HUES48 (cell line): ENCODE data around the gene EIF5AL1.
"Not testable (repeated sequence)": the region's sequence is repeated elsewhere in the genome, so short reads cannot be mapped to it uniquely, and the experiment has no call there.

ENCODE experiments used
- H3K27ac ChIP-seq: one replicate; pipeline ENCODE4 v1.7.0; 2013; ENCODE audit warnings: low read depth, low read length, inconsistent platforms
- H3K27me3 ChIP-seq: 2 replicates; pipeline ENCODE4 v1.6.1; 2013; ENCODE audit warnings: mild to moderate bottlenecking, low read length; ENCODE audit not compliant: control insufficient read depth, insufficient read depth
- H3K36me3 ChIP-seq: 2 replicates; pipeline ENCODE4 v1.6.1; 2013; ENCODE audit warnings: low read length; ENCODE audit not compliant: control insufficient read depth, insufficient read depth
- H3K4me1 ChIP-seq: 2 replicates; pipeline ENCODE4 v1.6.1; 2013; ENCODE audit warnings: mild to moderate bottlenecking, low read length; ENCODE audit not compliant: control insufficient read depth, insufficient read depth
- H3K4me3 ChIP-seq: 2 replicates; pipeline ENCODE4 v1.5.1; 2013; ENCODE audit warnings: mild to moderate bottlenecking, low read depth, low read length
- H3K9ac ChIP-seq: 2 replicates; pipeline ENCODE4 v1.6.1; 2013; ENCODE audit warnings: mild to moderate bottlenecking, low read depth, low read length, moderate library complexity
- H3K9me3 ChIP-seq: 2 replicates; pipeline ENCODE4 v1.6.1; 2013; ENCODE audit warnings: low read length; ENCODE audit not compliant: control insufficient read depth, insufficient read depth

The EIF5AL1 gene

DNA sequence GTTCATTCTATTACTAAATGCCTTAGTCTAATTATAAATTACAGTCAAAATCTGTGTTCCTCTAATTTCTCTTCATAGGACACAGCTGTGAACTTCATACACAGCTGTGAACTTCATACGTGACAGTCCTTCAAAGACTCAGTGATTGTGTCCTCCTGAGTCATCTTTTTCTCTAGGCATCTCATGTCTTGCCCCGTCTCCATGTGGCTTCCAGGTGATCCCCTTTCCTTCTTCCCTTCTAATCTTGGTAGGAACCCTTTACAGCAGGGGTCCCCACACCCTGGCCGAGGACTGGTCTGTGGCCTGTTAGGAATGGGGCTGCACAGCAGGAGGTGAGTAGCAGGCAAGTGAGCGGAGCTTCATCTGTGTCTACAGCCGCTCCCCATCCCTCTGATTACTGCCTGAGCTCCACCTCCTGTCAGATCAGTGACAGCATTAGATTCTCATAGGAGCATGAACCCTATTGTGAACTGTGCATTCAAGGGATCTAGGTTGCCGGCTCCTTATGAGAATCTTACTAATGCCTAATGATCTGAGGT, 14.0 kb upstream of the EIF5AL1 start:
- no peaks in the 10 kb centered on the region for H3K4me1 ChIP-seq
- no peaks in the 10 kb centered on the region for H3K36me3 ChIP-seq
- H3K4me3 ChIP-seq, result no peak overlapping the region
- no peak overlapping the region for H3K27ac ChIP-seq
- H3K27me3 ChIP-seq, result peaks cover 5% of the 10 kb centered on the region; the same call in 1 of the 2 replicates
- H3K9ac ChIP-seq, result no peak overlapping the region
- no peaks in the 10 kb centered on the region for H3K9me3 ChIP-seq

DNA sequence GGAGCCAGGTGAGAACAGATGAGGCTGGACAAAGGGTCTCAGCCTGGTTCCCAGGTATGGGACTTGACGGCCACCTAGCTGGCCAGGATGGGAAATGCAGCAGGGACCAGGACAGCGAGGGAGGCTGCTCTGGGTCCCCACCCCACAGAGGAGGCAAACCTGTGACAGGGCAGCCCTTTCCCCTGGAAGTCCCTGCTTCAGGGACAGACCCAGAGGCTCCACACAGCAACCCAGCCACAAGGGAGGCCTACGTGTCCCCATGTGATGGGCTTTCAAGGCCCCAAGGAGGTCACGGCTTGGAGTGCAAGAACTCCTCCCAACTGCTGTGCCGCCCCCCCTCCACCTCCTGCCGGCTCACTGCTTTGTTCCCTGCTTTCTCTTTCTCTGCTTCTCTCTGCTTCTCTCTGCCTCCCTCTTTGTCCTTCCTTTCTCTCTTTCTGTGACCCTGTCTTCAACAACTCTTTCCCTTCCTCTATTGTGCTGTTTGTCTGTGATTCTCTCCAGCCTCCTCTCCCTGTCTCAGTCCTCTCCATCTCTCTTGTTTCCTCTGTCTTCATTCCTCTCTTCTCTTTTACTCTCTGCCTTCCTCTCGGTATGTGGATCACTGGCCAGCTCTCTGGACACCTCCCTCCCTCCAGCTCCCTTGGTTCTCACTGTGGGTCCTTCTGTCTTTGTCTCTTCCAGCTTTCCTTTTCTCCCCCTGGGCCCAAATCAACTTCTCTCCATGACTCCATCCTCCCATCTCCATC, 9.6 kb upstream of the EIF5AL1 start:
- H3K9ac ChIP-seq, result no peak overlapping the region
- peaks cover 4% of the 10 kb centered on the region for H3K27me3 ChIP-seq
- no peaks in the 10 kb centered on the region for H3K9me3 ChIP-seq
- no peak overlapping the region for H3K4me3 ChIP-seq
- H3K36me3 ChIP-seq, result no peaks in the 10 kb centered on the region
- H3K27ac ChIP-seq, result no peak overlapping the region
- no peaks in the 10 kb centered on the region for H3K4me1 ChIP-seq

DNA sequence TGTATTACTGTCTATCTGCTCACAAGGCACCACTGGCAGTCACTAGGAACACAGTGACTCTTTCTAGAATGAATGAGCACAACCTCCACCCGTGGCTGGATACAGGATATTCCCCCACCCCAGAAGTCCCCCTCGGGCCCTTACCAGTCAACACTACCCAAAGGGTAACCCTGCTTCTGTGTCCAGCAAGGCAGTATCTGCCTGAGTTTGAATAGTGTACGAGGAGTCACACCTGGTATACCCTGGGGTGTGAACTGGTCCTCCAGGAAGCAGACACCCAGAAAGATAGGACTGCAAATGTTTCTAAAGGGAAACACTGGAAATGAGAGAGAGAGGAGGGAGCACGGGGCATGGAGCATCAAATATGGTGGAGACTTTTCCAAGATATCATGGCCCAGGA, 8.5 kb upstream of the EIF5AL1 start:
- not testable (repeated sequence) for H3K27me3 ChIP-seq, H3K4me1 ChIP-seq, H3K36me3 ChIP-seq, H3K27ac ChIP-seq, H3K9me3 ChIP-seq, H3K4me3 ChIP-seq, H3K9ac ChIP-seq

DNA sequence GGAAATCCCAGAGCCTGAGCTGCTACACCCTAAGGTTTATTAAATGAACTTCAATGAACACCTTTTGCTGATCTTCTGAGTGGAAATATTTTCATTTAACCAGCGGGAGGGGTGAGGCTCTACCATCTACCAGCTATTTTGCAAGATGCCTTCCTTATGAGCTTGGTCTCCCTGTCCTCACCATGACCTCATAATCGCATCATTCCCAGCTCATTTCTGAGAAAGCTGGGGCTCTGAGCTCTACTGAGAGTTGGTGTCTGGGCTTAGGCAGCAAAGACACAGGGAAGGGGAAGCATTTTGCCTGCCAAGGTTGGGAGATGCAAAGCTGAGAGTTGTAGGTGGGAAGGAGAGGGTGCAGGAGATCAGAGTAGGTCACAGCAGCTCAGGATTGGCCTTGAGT, 7.8 kb upstream of the EIF5AL1 start:
- not testable (repeated sequence) for H3K27me3 ChIP-seq, H3K27ac ChIP-seq, H3K4me1 ChIP-seq, H3K9me3 ChIP-seq, H3K4me3 ChIP-seq, H3K9ac ChIP-seq, H3K36me3 ChIP-seq

DNA sequence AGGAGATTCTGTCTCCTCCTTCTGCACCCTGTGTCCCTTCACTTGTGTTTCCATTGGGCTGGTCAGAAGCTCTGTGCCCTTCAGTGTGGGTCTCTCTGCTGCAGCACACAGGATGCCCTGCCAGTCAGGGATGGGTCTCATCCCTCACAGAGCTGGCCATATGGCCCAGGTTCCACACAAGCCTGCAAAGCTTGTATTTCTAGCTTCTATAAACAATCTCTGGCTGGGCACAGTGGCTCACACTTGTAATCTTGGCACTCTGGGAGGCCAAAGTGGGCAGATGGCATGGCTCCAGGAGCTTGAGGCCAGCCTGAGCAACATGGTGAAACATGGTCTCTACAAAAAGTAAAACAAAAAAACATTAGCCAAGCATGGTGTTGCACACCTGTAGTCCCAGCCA, 7.0 kb upstream of the EIF5AL1 start:
- not testable (repeated sequence) for H3K9ac ChIP-seq, H3K27me3 ChIP-seq, H3K4me3 ChIP-seq, H3K4me1 ChIP-seq, H3K9me3 ChIP-seq, H3K36me3 ChIP-seq, H3K27ac ChIP-seq

DNA sequence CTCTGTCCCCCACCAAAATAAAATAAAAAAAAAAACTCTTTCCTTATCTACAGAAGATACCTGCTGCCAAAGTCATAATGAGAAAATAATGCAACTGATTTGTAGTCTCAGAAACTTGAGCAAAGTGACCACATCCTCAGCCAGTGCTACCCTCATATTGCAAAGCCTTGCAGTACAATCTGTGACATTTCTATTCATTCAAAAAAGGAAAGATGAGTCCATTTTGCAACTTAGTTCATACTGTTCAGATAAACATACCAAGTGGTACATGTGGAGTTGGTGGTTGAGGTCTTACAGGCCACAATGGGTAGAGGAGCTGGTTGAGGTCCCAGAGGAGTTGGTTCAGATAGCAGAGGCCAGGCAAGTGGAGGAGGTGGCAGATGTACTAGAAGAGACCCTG, 6.5 kb upstream of the EIF5AL1 start:
- H3K36me3 ChIP-seq, result no peaks in the 10 kb centered on the region
- H3K27ac ChIP-seq, result no peak overlapping the region
- H3K9me3 ChIP-seq, result no peaks in the 10 kb centered on the region
- peaks cover 4% of the 10 kb centered on the region for H3K27me3 ChIP-seq
- no peak overlapping the region for H3K9ac ChIP-seq
- H3K4me1 ChIP-seq, result no peaks in the 10 kb centered on the region
- H3K4me3 ChIP-seq, result no peak overlapping the region

DNA sequence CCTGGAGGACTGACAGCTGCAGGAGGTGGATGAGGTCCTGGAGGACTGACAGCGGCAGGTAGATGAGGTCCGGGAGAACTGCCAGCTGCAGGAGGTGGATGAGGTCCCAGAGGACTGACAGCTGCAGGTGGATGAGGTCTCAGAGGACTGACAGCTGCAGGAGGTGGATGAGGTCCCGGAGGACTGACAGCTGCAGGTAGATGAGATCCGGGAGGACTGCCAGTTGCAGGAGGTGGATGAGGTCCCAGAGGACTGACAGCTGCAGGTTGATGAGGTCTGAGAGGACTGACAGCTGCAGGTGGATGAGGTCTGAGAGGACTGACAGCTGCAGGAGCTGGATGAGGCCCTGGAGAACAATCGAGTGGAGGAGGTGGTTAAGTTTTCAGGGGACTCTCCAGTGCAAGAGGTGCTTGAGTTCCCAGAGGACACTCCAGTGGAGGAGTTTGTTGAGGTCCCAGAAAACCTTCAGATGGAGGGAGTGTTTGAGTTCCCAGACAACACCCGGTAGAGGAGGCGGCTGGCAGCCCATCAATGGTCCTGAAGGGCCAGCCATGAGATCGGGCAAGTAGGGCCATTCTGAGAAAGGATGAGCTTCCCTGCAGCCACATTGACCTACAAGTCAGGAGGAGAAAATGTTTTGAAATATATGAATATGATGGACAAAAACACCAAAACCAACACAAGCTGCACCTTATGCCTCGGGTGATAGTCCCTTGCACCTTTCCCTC, 4.7 kb upstream of the EIF5AL1 start:
- Histone ChIP-seq H3K9me3 (no peaks in the 10 kb centered on the region), H3K4me3 (no peak overlapping the region), H3K27ac (no peak overlapping the region), H3K36me3 (no peaks in the 10 kb centered on the region), H3K9ac (no peak overlapping the region), H3K27me3 (peaks cover 4% of the 10 kb centered on the region), H3K4me1 (no peaks in the 10 kb centered on the region)

DNA sequence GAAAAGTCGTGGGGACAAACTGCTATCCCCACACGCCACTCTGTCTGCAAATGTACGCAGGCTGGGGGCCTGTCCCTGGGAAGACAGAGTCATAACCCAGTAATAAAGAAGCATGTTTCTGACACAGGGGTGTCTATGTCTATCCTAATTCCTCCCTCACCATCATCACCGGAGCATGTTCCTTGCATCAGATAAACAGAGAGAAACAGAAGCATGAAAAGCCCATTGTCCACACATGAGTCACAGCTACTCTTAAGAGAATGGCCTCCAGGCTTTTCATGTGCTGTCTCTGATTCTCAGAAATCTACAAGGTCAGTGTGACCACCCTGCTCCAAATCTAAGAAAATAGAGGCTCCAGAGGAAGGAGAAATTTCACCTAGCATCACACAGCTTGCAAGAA, 4.1 kb upstream of the EIF5AL1 start:
- not testable (repeated sequence) for H3K4me3 ChIP-seq, H3K27ac ChIP-seq, H3K9me3 ChIP-seq, H3K9ac ChIP-seq, H3K4me1 ChIP-seq, H3K36me3 ChIP-seq, H3K27me3 ChIP-seq

DNA sequence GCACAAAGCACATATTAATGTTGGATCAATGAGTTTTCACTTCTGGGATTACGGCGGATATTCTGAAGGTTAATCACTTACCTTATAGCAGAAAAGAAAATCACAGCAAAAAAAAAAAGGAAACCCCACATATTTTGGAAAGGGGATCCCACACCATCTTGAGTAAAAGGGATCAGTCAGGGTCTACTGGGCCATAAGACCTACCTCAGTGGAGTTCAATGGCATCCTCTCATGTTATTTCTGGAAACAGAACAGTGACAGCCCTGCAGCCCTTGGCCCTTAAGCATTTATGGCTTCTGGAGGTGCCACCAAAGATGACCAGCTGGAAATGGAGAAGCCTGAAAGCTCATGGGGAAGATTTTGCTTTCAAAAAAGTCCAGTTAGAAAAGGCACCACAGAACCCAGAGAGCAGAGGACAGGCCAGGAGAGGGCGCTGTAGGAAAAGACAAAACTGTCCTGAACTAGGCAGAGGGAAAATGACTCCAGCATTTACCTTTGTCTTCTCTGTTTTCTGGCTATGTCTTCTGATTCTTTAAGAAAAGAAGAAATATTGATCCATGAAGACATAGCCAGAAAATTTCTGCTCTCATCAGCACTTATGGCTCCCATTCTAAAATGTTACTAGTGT, 2.9 kb upstream of the EIF5AL1 start:
- H3K36me3 ChIP-seq, H3K4me1 ChIP-seq, H3K4me3 ChIP-seq, H3K9ac ChIP-seq, H3K9me3 ChIP-seq, H3K27me3 ChIP-seq, H3K27ac ChIP-seq: not testable (repeated sequence)

DNA sequence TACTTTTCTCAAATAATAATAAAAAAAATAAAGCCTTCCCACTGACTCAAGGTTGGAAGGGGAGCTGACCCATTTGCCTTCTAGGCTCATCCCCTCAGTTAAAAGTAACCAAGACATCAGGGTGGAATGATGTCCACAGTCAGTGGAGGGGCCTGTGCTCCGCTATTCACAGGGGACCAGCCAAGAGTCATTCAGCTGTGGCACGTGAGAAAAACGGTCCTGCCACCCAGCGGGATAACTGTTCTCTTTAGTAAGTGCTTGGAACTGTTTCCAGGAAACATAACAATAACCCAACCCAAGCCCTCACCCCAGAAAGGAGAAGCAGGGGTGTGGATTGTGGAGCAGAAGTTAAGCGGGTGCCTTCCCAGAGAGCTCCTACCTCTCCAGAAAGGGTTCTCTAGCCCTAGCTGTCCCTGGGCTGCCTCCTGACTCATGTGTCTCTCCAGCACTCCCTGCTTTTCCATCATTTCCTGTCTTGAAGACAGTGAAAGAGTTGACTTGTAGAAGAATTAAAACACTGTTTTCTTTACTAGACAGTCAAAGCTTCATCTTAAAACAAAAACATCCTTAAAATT, 2.3 kb upstream of the EIF5AL1 start:
- not testable (repeated sequence) for H3K36me3 ChIP-seq, H3K27ac ChIP-seq, H3K9ac ChIP-seq, H3K9me3 ChIP-seq, H3K27me3 ChIP-seq, H3K4me3 ChIP-seq, H3K4me1 ChIP-seq
